K562 (cell line): ENCODE results near the gene CLEC17A. TPM values are rescaled to one million over a fixed set of nuclear protein-coding genes. Genes with fewer than 3 reads are reported as not detected.

Experiments used
- ATAC-seq: fragments of 200-7000 bp; cut with Tn5 transposase; 3 replicates; pipeline ENCODE4 v1.9.1; 2020; ENCODE audit warnings: moderate library complexity
- BruUV-seq: library from RNA; stranded (reverse); fragments of 400-500 nt; replicated peaks from 2 replicates; lab custom pipeline; 2021; lab: Mats Ljungman, UMichigan
- CTCF ChIA-PET: fragments of 300-600 bp; formaldehyde crosslinking; extraction: SDS; loops from one replicate; lab custom pipeline; 2021; ENCODE audit warnings: low intra/inter-chr PET ratio; lab: Yijun Ruan, JAX
- POLR2A ChIA-PET: fragments of 300-600, 350-650 bp; sonication (Branson Sonifier 250); formaldehyde crosslinking; extraction: SDS; loops from one replicate; lab custom pipeline; 2021; ENCODE audit warnings: antibody characterized with exemption, inconsistent platforms; lab: Yijun Ruan, JAX
- DNase-seq, 4 experiments: peaks; one replicate each; pipeline versions ENCODE4 v3.0.0 to v3.0.0-alpha.2; 2011 to 2018; ENCODE audit warnings: low spot score in 3 of 4, mixed read lengths in 3 of 4; ENCODE audit errors: extremely low read depth in 1 of 4
- FAIRE-seq: peaks from 2 replicates; lab custom pipeline; 2011; peaks lifted over from hg19 to GRCh38; lab: Jason Lieb, UNC
- H2AFZ ChIP-seq: 2 replicates; pipeline ENCODE4 v1.6.0; 2011; ENCODE audit warnings: low read depth, low read length, control low read depth, inconsistent platforms
- H3K27ac ChIP-seq: fragments of 200-600 bp; 3 replicates; pipeline ENCODE4 v1.8.0; 2011; ENCODE audit warnings: low read depth, mild to moderate bottlenecking, control low read depth, inconsistent platforms, low read length, moderate library complexity, mixed read lengths; ENCODE audit errors: extremely low read depth
- H3K27me3 ChIP-seq, 2 experiments: fragments of 300-600 bp in 1 of 2; 2 replicates in 1 of 2; 3 replicates in 1 of 2; pipeline versions ENCODE4 v1.6.0 to v1.8.0; 2011; ENCODE audit warnings: inconsistent platforms in 2 of 2, low read length in 2 of 2, mild to moderate bottlenecking in 1 of 2, mixed read lengths in 1 of 2, moderate library complexity in 1 of 2; ENCODE audit not compliant: control insufficient read depth in 2 of 2, insufficient read depth in 2 of 2
- H3K36me3 ChIP-seq: fragments of 300-600 bp; 3 replicates; pipeline ENCODE4 v1.8.0; 2011; ENCODE audit warnings: mild to moderate bottlenecking, low read length, inconsistent platforms; ENCODE audit not compliant: control insufficient read depth, insufficient read depth
- H3K4me1 ChIP-seq, 2 experiments: fragments of 200-600 bp in 1 of 2; replicated peaks in 1 of 2; 2 replicates in 1 of 2; 3 replicates in 1 of 2; pipeline versions ENCODE4 v1.5.1 to v1.8.0; 2011; ENCODE audit warnings: inconsistent platforms in 2 of 2, low read length in 2 of 2, mild to moderate bottlenecking in 1 of 2, mixed read lengths in 1 of 2, moderate library complexity in 1 of 2; ENCODE audit not compliant: control insufficient read depth in 2 of 2, insufficient read depth in 2 of 2
- H3K4me2 ChIP-seq: 2 replicates; pipeline ENCODE4 v1.6.1; 2011; ENCODE audit warnings: low read length, control low read depth, inconsistent platforms, mixed read lengths; ENCODE audit not compliant: insufficient read depth
- H3K4me3 ChIP-seq: fragments of 200-600 bp; sonication (generic), shearing (Covaris generic); 2 replicates; pipeline ENCODE4 v1.5.1; 2016; ENCODE audit warnings: control low read depth, inconsistent platforms
- H3K79me2 ChIP-seq: fragments of 200-600 bp; 3 replicates; pipeline ENCODE4 v1.8.0; 2011; ENCODE audit warnings: low read length, inconsistent platforms; ENCODE audit not compliant: control insufficient read depth, insufficient read depth
- H3K9ac ChIP-seq, 2 experiments: 2 replicates each; pipeline versions ENCODE4 v1.6.0 to v1.6.1; 2011; ENCODE audit warnings: low read depth in 2 of 2, low read length in 2 of 2, control low read depth in 1 of 2, inconsistent platforms in 1 of 2, mild to moderate bottlenecking in 1 of 2, mixed read lengths in 1 of 2; ENCODE audit not compliant: insufficient read depth in 1 of 2
- H3K9me1 ChIP-seq: one replicate; pipeline ENCODE4 v1.6.0; 2011; ENCODE audit warnings: inconsistent platforms, mild to moderate bottlenecking, low read length, moderate library complexity; ENCODE audit not compliant: control insufficient read depth, insufficient read depth
- H3K9me3 ChIP-seq: replicated peaks from 2 replicates; pipeline ENCODE4 v1.5.1; 2011; ENCODE audit warnings: low read depth, low read length, inconsistent platforms; ENCODE audit not compliant: control insufficient read depth, insufficient read depth
- H4K20me1 ChIP-seq: replicated peaks from 2 replicates; pipeline ENCODE4 v1.6.1; 2011; ENCODE audit warnings: low read length, inconsistent platforms, mixed read lengths; ENCODE audit not compliant: control insufficient read depth, insufficient read depth
- C11orf30 ChIP-seq: fragments of 450-650 bp; IDR thresholded peaks from 2 replicates; pipeline ENCODE4 v1.6.1; 2016; ENCODE audit warnings: low read depth, mild to moderate bottlenecking
- HBP1 ChIP-seq: fragments of 450-650 bp; formaldehyde crosslinking; IDR thresholded peaks from 2 replicates; pipeline ENCODE4 v1.4.0; 2022; ENCODE audit warnings: missing genetic modification characterization
- HDGF ChIP-seq: fragments of 450-650 bp; IDR thresholded peaks from 2 replicates; pipeline ENCODE4 v1.6.1; 2016
- RBM22 ChIP-seq: fragments of 200-400 bp; formaldehyde crosslinking; IDR thresholded peaks from 2 replicates; pipeline ENCODE4 v1.6.1; 2018; ENCODE audit warnings: low read length, low read depth; ENCODE audit not compliant: poor library complexity, severe bottlenecking
- ZFP1 ChIP-seq: fragments of 450-650 bp; formaldehyde crosslinking; IDR thresholded peaks from 2 replicates; pipeline ENCODE4 v1.4.0; 2020; ENCODE audit warnings: mild to moderate bottlenecking, mixed read lengths
- ZNF316 ChIP-seq: fragments of 450-650 bp; IDR thresholded peaks from 2 replicates; pipeline ENCODE4 v1.6.1; 2016
- WGBS: fragments of 100-300 bp; shearing (Covaris generic); methylation state at CpG from one replicate; pipeline ENCODE4 v1.1.6; 2016; ENCODE audit warnings: low coverage, mixed read lengths; ENCODE audit not compliant: insufficient coverage; ENCODE audit errors: missing lambda C conversion rate; 5-methylcytosine and 5-hydroxymethylcytosine counted together
- in situ Hi-C: fragments of 300-500 bp; cut with MboI; formaldehyde crosslinking; loops from 4 replicates; pipeline ENCODE4 v1.15.0; 2018; ENCODE audit warnings: inconsistent platforms, mixed read lengths
- intact Hi-C: fragments of 100-400 bp; cut with micrococcal nuclease; formaldehyde crosslinking; loops from 2 replicates; pipeline ENCODE4 v1.14.2; 2022
- polyA plus RNA-seq, 8 experiments: library from polyadenylated mRNA; depleted of rRNA in 4 of 8; stranded (reverse) in 5 of 8; unstranded in 3 of 8; fragments of >200 nt; fragmentation: Nextera tagmentation in 2 of 8; fragmentation: Illumina TruSeq in 1 of 8; extraction: Ambion mirVana in 2 of 8; extraction: Trizol in 1 of 8; gene quantifications; 2 replicates each; pipeline versions ENCODE4 v1.2.1 to v1.2.3, GENCODE V29; 2011 to 2014; ENCODE audit warnings: inconsistent platforms in 1 of 8, missing spikeins in 1 of 8
- total RNA-seq, 7 experiments: library from RNA; depleted of rRNA in 6 of 7; stranded (reverse); fragments of >200 nt in 6 of 7; fragmentation: Illumina TruSeq in 2 of 7; extraction: Trizol in 2 of 7; gene quantifications; 2 replicates each; pipeline versions ENCODE4 v1.2.1 to v1.2.3, GENCODE V29; 2011 to 2021; ENCODE audit warnings: low replicate concordance in 1 of 7

CLEC17A gene
- total and polyA plus RNA-seq, 9 of the 15 experiments (the other 6 are each of a cell fraction or from before 2014, with no cell fraction given): 0.03 TPM; not detected in 8

- Histone ChIP-seq H3K36me3 (peaks cover 14% of the 10 kb centered on the region; the same call in 2 of the 3 replicates), H4K20me1 (peaks cover 18% of the 10 kb centered on the region), H3K4me2 (no peak overlapping the region), H3K27ac (peak overlapping the region; percentile 15; the same call in 1 of the 3 replicates), H3K9ac (peak overlapping the region in 1 of 2 experiments; percentile 75; a peak in 2 of 4 replicates), H3K4me1 (peaks cover 31 to 72% of the 10 kb centered on the region in 2 experiments), H3K4me3 (no peak overlapping the region), H3K27me3 (no peaks in the 10 kb centered on the region), H3K9me1 (peaks cover 2% of the 10 kb centered on the region), H3K9me3 (no peaks in the 10 kb centered on the region), H3K79me2 (peaks cover 79% of the 10 kb centered on the region), H2AFZ (no peak overlapping the region)
- intact Hi-C loops (loop anchor here (5.0 to 10.0 kb wide), 2 partner anchors 37 to 120 kb away; partner anchors contain the start of genes DNAJB1 and PKN1), in situ Hi-C loops (no loop called here)
- DNase-seq (peak in 1 of 4 experiments; percentile 33), FAIRE-seq (peak; percentile 60), ATAC-seq (peak; percentile 9; the same call in 1 of the 3 replicates)
- TF ChIP-seq HBP1 (CRISPR knock-in tag) (no peak), RBM22 (no peak), ZFP1 (no peak), C11orf30 (0 out of 2 replicates have a peak, but pooled peaks have one; percentile 4), ZNF316 (peak; percentile 34; the same call in 1 of the 2 replicates), HDGF (no peak)
- WGBS: 50% methylated on average over 6 of the region's 6 CpGs
- CTCF ChIA-PET: interaction anchor here (0.6 kb wide), 1 partner anchor 132 kb away, joined by 4 read pairs; no protein-coding TSS in a partner anchor
- POLR2A ChIA-PET: interaction anchor here (0.6 to 1.3 kb wide), 5 partner anchors 11 to 163 kb away, joined by 3 read pairs; no protein-coding TSS in a partner anchor
- BruUV-seq: no TSS peak
Measured at GRCh38 chr19:14554382-14554812, 28.5 kb upstream of the CLEC17A start.
